CD14-positive monocyte (primary cell): ENCODE results near the gene SAMD14. TPM values are rescaled to one million over a fixed set of nuclear protein-coding genes. Genes with fewer than 3 reads are reported as not detected.

ENCODE experiments used
- DNase-seq, 3 donors: peaks; one replicate each; pipeline ENCODE4 v3.0.0-alpha.2; 2011 to 2022
- H2AFZ ChIP-seq: 2 replicates; pipeline ENCODE4 v1.6.0; 2012; ENCODE audit warnings: mild to moderate bottlenecking, low read depth, low read length, inconsistent platforms; ENCODE audit not compliant: insufficient read depth, poor library complexity, severe bottlenecking
- H3K27ac ChIP-seq, 2 donors: 1 replicate in 1 of 2; 2 replicates in 1 of 2; pipeline ENCODE4 v1.5.1; 2012 to 2013; ENCODE audit warnings: low read length in 2 of 2, control low read depth in 1 of 2, inconsistent platforms in 1 of 2, low read depth in 1 of 2, mild to moderate bottlenecking in 1 of 2
- H3K27me3 ChIP-seq, 2 donors: one replicate each; pipeline versions ENCODE4 v1.6.0 to v1.6.1; 2011 to 2013; ENCODE audit warnings: low read length in 2 of 2; ENCODE audit not compliant: control insufficient read depth in 2 of 2, insufficient read depth in 2 of 2
- H3K36me3 ChIP-seq, 2 donors: replicated peaks in 1 of 2; 1 replicate in 1 of 2; 2 replicates in 1 of 2; pipeline versions ENCODE4 v1.5.1 to v1.6.1; 2012 to 2013; ENCODE audit warnings: low read length in 2 of 2, control low read depth in 1 of 2, inconsistent platforms in 1 of 2, mild to moderate bottlenecking in 1 of 2; ENCODE audit not compliant: insufficient read depth in 2 of 2, control insufficient read depth in 1 of 2
- H3K4me1 ChIP-seq, 2 donors: 1 replicate in 1 of 2; 2 replicates in 1 of 2; pipeline versions ENCODE4 v1.5.1 to v1.6.1; 2012 to 2013; ENCODE audit warnings: low read length in 2 of 2, control low read depth in 1 of 2, inconsistent platforms in 1 of 2, mild to moderate bottlenecking in 1 of 2, moderate library complexity in 1 of 2; ENCODE audit not compliant: insufficient read depth in 2 of 2, control insufficient read depth in 1 of 2
- H3K4me2 ChIP-seq: replicated peaks from 2 replicates; pipeline ENCODE3; 2012; ENCODE audit warnings: low read length, moderate library complexity, mild to moderate bottlenecking; ENCODE audit not compliant: poor library complexity, severe bottlenecking; ENCODE audit errors: extremely low read depth
- H3K4me3 ChIP-seq, 3 experiments: fragments of 200-600 bp in 1 of 3; sonication (generic) in 1 of 3; replicated peaks in 1 of 3; 1 replicate in 2 of 3; 2 replicates in 1 of 3; pipeline ENCODE4 v1.5.1; 2011 to 2013; ENCODE audit warnings: low read length in 3 of 3, mild to moderate bottlenecking in 3 of 3, control low read depth in 2 of 3, low read depth in 2 of 3, inconsistent platforms in 1 of 3, moderate library complexity in 1 of 3
- H3K79me2 ChIP-seq: 2 replicates; pipeline ENCODE4 v1.6.0; 2012; ENCODE audit warnings: mild to moderate bottlenecking, control low read depth, inconsistent platforms, low read length, moderate library complexity; ENCODE audit not compliant: insufficient read depth
- H3K9ac ChIP-seq: 2 replicates; pipeline ENCODE4 v1.6.0; 2017; ENCODE audit warnings: low read length, mild to moderate bottlenecking; ENCODE audit not compliant: insufficient read depth, poor library complexity, severe bottlenecking
- H3K9me3 ChIP-seq, 2 donors: replicated peaks in 1 of 2; 1 replicate in 1 of 2; 2 replicates in 1 of 2; pipeline versions ENCODE4 v1.5.1 to v1.6.1; 2012 to 2013; ENCODE audit warnings: low read length in 2 of 2, control low read depth in 1 of 2; ENCODE audit not compliant: control insufficient read depth in 1 of 2, insufficient read depth in 1 of 2
- H4K20me1 ChIP-seq: 2 replicates; pipeline ENCODE4 v1.6.0; 2012; ENCODE audit warnings: mild to moderate bottlenecking, low read length, control low read depth, moderate library complexity; ENCODE audit not compliant: insufficient read depth
- H3K27ac Mint-ChIP-seq, 7 donors: one replicate each; pipeline ENCODE4 v1.8.0; 2020; ENCODE audit warnings: mild to moderate bottlenecking in 7 of 7, mixed read lengths in 7 of 7, moderate library complexity in 6 of 7, inconsistent platforms in 2 of 7
- H3K27me3 Mint-ChIP-seq, 3 donors: one replicate each; pipeline ENCODE4 v1.8.0; 2021 to 2022; ENCODE audit warnings: low read depth in 3 of 3, mild to moderate bottlenecking in 3 of 3, mixed read lengths in 3 of 3, moderate library complexity in 3 of 3, inconsistent platforms in 1 of 3
- H3K36me3 Mint-ChIP-seq, 2 donors: one replicate each; pipeline ENCODE4 v1.8.0; 2020; ENCODE audit warnings: mixed read lengths in 2 of 2, inconsistent platforms in 1 of 2, mild to moderate bottlenecking in 1 of 2
- H3K4me1 Mint-ChIP-seq: one replicate; pipeline ENCODE4 v1.8.0; 2020; ENCODE audit warnings: mild to moderate bottlenecking, mixed read lengths
- H3K4me3 Mint-ChIP-seq, 2 donors: one replicate each; pipeline ENCODE4 v1.8.0; 2020; ENCODE audit warnings: mild to moderate bottlenecking in 2 of 2, mixed read lengths in 2 of 2, moderate library complexity in 1 of 2
- H3K9me3 Mint-ChIP-seq, 7 donors: one replicate each; pipeline ENCODE4 v1.8.0; 2020 to 2022; ENCODE audit warnings: mixed read lengths in 7 of 7, mild to moderate bottlenecking in 6 of 7, moderate library complexity in 6 of 7, inconsistent platforms in 2 of 7
- CTCF ChIP-seq: fragments of 200-600 bp; IDR thresholded peaks from one replicate; pipeline ENCODE4 v1.8.0; 2022; ENCODE audit warnings: antibody characterized with exemption, mild to moderate bottlenecking
- WGBS: methylation state at CpG from one replicate; pipeline ENCODE4 v1.1.5; 2013; ENCODE audit warnings: missing lambda C conversion rate; ENCODE audit not compliant: insufficient coverage; 5-methylcytosine and 5-hydroxymethylcytosine counted together
- intact Hi-C, 2 donors: fragments of 100-400 bp; cut with micrococcal nuclease; formaldehyde crosslinking; loops; one replicate each; pipeline versions ENCODE4 v1.15.0 to v1.15.1; 2023
- polyA plus RNA-seq, 3 donors: library from polyadenylated mRNA; depleted of rRNA in 1 of 3; unstranded in 2 of 3; stranded (reverse) in 1 of 3; fragments of 300-500 nt in 2 of 3; fragments of >200 nt in 1 of 3; fragmentation: Illumina TruSeq in 2 of 3; gene quantifications; 1 replicate in 2 of 3; 2 replicates in 1 of 3; pipeline ENCODE4 v1.2.3, GENCODE V29; 2012 to 2021

SAMD14 gene
- polyA plus RNA-seq, 3 donors, result 0.09 TPM; not detected in 2

- Histone ChIP-seq H2AFZ (no peak overlapping the region), H3K27ac (no peak overlapping the region), H3K79me2 (no peaks in the 10 kb centered on the region), H3K36me3 (peaks cover 33 to 36% of the 10 kb centered on the region in 2 donors), H3K4me3 (no peak overlapping the region), H4K20me1 (no peaks in the 10 kb centered on the region), H3K4me2 (no peak overlapping the region), H3K9ac (no peak overlapping the region), H3K9me3 (no peaks in the 10 kb centered on the region), H3K4me1 (no peaks in the 10 kb centered on the region), H3K27me3 (no peaks in the 10 kb centered on the region)
- H3K36me3 Mint-ChIP-seq, result peaks cover 46 to 69% of the 10 kb centered on the region in 2 donors
- no peaks in the 10 kb centered on the region for H3K9me3 Mint-ChIP-seq
- no peak overlapping the region for H3K4me3 Mint-ChIP-seq
- TF ChIP-seq CTCF, result no peak
- DNase-seq, result no peak
- intact Hi-C loops, result no loop called here
- 92% methylated on average over 7 of the region's 15 CpGs for WGBS
- H3K27me3 Mint-ChIP-seq, result peaks cover 0 to 1% (median 1%) of the 10 kb centered on the region in 3 donors
- H3K4me1 Mint-ChIP-seq, result no peaks in the 10 kb centered on the region
- H3K27ac Mint-ChIP-seq, result no peak overlapping the region
Observed at GRCh38 chr17:50102164-50102991, 27.6 kb downstream of the SAMD14 start.

- Mint-ChIP-seq H3K36me3 (peaks cover 40 to 63% of the 10 kb centered on the region in 2 donors), H3K4me1 (peaks cover 4% of the 10 kb centered on the region), H3K4me3 (no peak overlapping the region), H3K27ac (no peak overlapping the region), H3K9me3 (no peaks in the 10 kb centered on the region), H3K27me3 (peaks cover 0 to 1% (median 1%) of the 10 kb centered on the region in 3 donors)
- 96% methylated on average over 14 of the region's 17 CpGs for WGBS
- H3K4me3 ChIP-seq, result no peak overlapping the region
- no peaks in the 10 kb centered on the region for H3K9me3 ChIP-seq
- H2AFZ ChIP-seq, result no peak overlapping the region
- TF ChIP-seq CTCF, result no peak
- H4K20me1 ChIP-seq, result no peaks in the 10 kb centered on the region
- no peak for DNase-seq
- no peaks in the 10 kb centered on the region for H3K79me2 ChIP-seq
- H3K4me1 ChIP-seq, result no peaks in the 10 kb centered on the region
- H3K36me3 ChIP-seq, result peaks cover 28% of the 10 kb centered on the region in 2 donors
- no peak overlapping the region for H3K4me2 ChIP-seq
- no peak overlapping the region for H3K27ac ChIP-seq
- H3K9ac ChIP-seq, result no peak overlapping the region
- H3K27me3 ChIP-seq, result no peaks in the 10 kb centered on the region
- intact Hi-C loops, result no loop called here
Observed at GRCh38 chr17:50101346-50102163, 28.4 kb downstream of the SAMD14 start.
